ENCODE results near the gene GLRB.

- TF ChIP-seq CTCF (IDR thresholded peaks at IDR 0.05; ENCODE audit: insufficient read depth, low read length, poor library complexity, severe bottlenecking) (no peak), EZH2phosphoT487 (conservative IDR thresholded peaks at IDR 0.05; ENCODE audit: low read length) (no peak)
Measured at GRCh38 chr4:157075811-157076577, at the start of gene GLRB.
